Islet of Langerhans (tissue), 1 donor: ENCODE measurements around the gene TAS1R3.

Experiments used
- FAIRE-seq: peaks from one replicate; lab custom pipeline; 2011; peaks lifted over from hg19 to GRCh38; lab: Jason Lieb, UNC

Gene TAS1R3

GRCh38 chr1:1340791-1341548, 9.9 kb downstream of the TAS1R3 start:
- FAIRE-seq: no peak

- FAIRE-seq: no peak
Measured at GRCh38 chr1:1341549-1342021, 10.5 kb downstream of the TAS1R3 start.

- no peak for FAIRE-seq
Measured at GRCh38 chr1:1342061-1342562, 11.0 kb downstream of the TAS1R3 start.

DNA sequence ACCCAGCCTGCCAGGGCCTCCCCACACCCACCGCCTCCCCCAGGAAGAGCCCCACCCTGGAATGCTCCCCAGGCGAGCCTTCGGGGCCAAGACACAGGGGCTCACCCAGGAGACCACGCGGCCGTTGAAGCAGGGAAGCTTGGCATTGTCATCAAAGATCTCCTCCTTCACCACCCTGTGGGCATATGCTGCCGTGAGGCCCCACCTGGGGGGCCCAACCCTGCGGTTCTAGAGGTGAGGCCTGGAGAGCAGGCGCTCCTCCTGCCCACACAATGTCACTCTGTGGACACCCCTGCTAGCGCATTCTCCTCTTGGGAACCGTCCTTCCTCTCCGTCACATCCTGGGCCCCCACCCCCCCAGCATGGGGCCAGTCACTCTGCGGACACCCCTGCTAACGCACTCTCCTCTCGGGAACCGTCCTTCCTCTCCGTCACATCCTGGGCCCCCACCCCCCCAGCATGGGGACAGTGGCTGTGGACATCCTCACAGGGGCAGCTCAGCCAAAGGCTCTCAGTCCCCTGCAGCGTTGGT, 11.6 kb downstream of the TAS1R3 start:
- FAIRE-seq: no peak

GRCh38 chr1:1343811-1344421, 12.8 kb downstream of the TAS1R3 start:
- no peak for FAIRE-seq

DNA sequence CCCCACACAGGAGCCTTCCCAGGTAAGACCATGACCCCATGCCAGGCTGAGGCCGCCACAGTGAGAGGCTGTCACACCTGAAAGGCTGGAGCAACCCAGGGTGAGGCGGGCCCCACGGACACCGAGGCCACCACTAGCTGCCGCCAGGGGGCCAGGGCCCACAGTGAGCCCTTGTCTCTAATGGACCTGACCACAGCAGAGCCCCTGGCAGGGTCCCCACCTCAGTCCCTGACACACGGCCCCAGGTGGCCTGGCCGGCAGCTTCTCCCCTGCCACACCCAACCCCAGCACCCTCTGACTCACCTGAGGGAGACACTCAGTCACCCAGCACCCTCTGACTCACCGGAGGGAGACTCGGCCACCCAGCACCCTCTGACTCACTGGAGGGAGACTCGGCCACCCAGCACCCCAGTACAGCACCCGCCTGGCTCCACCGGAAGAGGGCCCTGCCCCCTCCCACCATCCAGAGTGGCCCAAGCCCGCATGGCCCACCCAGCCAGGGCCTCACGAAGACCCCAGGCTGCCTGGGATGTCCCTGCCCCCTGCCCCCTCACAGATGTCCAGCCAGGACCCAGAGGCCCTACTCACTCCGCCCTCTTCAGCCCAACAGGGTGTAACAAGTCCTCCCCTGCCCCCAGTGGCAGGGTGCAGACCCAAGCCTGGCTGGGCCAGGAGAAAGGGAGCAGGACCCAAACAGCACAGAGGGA, 13.7 kb downstream of the TAS1R3 start:
- FAIRE-seq: no peak

DNA sequence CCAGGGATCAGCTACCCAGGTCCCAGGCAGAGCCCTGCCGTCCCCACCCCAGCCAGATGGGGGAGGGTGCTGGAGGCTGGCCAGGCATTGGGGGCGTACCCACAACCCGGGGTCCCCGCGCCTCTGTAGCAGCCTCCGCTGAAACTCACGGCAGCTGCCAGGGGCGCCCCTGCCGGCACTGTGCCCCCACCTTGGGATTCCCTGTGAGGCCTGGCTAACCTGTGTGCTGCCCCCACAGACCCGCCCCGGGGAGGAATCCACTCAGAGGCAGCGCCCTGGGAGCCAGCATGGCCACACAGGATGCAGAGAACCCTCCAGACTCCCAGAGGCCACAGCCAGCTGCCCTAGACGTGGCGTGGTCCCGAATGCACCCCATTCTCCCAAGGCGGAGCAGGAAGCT, 14.3 kb downstream of the TAS1R3 start:
- no peak for FAIRE-seq

GRCh38 chr1:1345860-1346500, 14.9 kb downstream of the TAS1R3 start:
- no peak for FAIRE-seq

GRCh38 chr1:1346501-1346890, 15.4 kb downstream of the TAS1R3 start:
- no peak for FAIRE-seq

- no peak for FAIRE-seq
Measured at GRCh38 chr1:1347026-1347595, 16.0 kb downstream of the TAS1R3 start.

DNA sequence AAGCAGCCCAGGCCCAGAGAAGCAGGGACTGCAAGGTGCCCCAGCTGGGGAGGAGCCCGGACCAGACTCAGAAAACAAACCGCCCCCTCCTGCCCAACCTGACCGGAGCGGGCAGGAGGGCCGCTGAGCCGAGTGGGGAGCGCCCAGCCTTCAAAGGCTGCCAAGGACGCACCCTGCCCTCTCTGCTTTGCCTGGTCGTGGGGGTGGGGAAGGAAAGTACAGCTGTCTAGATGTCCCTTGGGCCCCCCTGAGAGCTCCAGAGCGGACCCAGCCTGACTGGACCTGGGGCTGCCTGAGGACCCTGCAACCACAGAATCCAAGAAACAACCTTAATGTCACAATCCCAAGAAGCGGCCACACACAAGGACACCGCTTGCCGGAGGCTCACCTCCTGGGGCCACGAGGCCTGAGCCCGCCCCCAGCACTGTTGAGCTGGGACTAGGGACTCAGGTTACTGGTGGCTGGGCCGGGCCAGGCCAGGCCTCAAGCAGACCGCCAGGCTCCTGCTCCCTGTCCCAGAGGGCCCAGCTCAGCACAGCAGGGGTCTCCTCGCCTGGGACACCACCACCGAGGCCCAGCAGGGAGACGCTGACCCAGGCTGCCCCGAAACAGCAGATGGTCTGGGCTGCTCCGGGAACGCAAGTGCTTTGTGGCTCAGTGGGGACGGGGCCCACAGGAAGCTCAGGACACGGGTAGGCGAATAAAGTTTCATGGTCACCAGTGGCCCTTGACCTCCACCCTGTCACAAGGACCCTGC, 16.8 kb downstream of the TAS1R3 start:
- no peak for FAIRE-seq

- no peak for FAIRE-seq
Measured at GRCh38 chr1:1348420-1349255, 17.6 kb downstream of the TAS1R3 start.

GRCh38 chr1:1349256-1350012, 18.4 kb downstream of the TAS1R3 start, which contains the start of gene DVL1:
Gene DVL1 (minus strand): TSS chr1:1349418. CDS start chr1:1349065, 353 bp downstream.
- FAIRE-seq: no peak

DNA sequence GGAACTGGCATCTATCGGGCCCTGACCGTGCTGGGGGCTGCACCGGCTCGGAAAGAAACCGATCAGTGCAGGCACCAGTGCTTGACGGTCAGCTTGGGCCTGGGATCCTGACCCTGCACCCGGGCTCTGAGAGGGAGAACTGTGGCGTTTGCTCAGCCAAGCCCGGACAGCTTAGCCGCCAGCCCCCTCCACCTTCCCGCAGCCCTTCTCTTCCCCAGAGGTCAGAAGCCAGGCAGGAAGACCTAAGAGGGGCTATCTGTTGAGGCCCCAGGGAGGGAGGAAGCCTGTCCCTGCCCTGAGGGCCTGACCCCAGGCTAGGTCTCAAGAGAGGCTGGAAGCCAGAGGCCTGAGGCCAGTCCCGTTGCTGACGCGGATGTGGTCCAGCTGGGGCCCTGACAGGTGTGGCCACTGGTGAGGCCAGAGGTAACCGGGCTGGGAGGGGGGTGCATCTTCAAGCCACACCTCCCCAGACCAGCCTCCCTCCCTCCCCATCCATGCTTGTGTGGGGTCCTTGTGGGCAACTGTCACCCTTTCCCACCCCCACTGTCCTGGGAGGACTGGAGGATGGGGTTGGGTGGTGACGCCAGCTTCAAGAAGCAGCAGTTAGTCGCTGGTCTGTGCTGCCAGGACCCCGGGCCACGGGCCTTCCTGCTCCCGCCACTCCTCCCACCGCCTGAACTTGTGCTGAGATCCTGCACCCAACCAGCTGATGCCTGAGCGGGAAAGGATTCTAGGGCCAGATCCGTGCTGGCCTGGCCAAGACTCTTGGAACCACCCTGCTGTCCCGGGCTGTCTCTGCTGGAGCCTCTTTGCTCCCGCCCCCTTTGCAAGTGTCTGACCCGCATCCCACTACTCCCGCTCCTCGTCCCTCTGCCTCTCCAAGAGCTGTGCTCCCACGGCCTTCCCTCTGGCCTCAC, 20.7 kb downstream of the TAS1R3 start:
- no peak for FAIRE-seq

GRCh38 chr1:1352786-1353388, 21.8 kb downstream of the TAS1R3 start:
- FAIRE-seq: no peak

- no peak for FAIRE-seq
Measured at GRCh38 chr1:1353389-1354151, 22.5 kb downstream of the TAS1R3 start.
